Activated CD4-positive, alpha-beta memory T cell treated with anti-CD3 and anti-CD28 coated beads for 36 hours (primary cell): ENCODE results near the gene LIMS2. TPM values are rescaled to one million over a fixed set of nuclear protein-coding genes. Genes with fewer than 3 reads are reported as not detected.

ENCODE experiments used
- CTCF ChIA-PET: fragments of 350-600 bp; sonication (Branson Sonifier 250); formaldehyde crosslinking; loops from one replicate; lab custom pipeline; 2021; ENCODE audit warnings: antibody characterized with exemption, inconsistent platforms; lab: Charles Lee
- POLR2A ChIA-PET: fragments of 350-600 bp; sonication (Branson Sonifier 250); formaldehyde crosslinking; loops from one replicate; lab custom pipeline; 2021; ENCODE audit warnings: antibody characterized with exemption; lab: Charles Lee
- DNase-seq: peaks from one replicate; pipeline ENCODE4 v3.0.0-alpha.2; 2020
- H3K27ac Mint-ChIP-seq: one replicate; pipeline ENCODE4 v1.8.0; 2021; ENCODE audit warnings: mixed read lengths
- H3K27me3 Mint-ChIP-seq: one replicate; pipeline ENCODE4 v1.8.0; 2021; ENCODE audit warnings: mixed read lengths
- H3K36me3 Mint-ChIP-seq: one replicate; pipeline ENCODE4 v1.8.0; 2021; ENCODE audit warnings: mixed read lengths
- H3K4me1 Mint-ChIP-seq: one replicate; pipeline ENCODE4 v1.8.0; 2021; ENCODE audit warnings: low read depth, mixed read lengths
- H3K4me3 Mint-ChIP-seq: one replicate; pipeline ENCODE4 v1.8.0; 2021; ENCODE audit warnings: mild to moderate bottlenecking, mixed read lengths
- H3K9me3 Mint-ChIP-seq: one replicate; pipeline ENCODE4 v1.8.0; 2021; ENCODE audit warnings: mixed read lengths
- intact Hi-C: fragments of 100-400 bp; cut with micrococcal nuclease; formaldehyde crosslinking; loops from one replicate; pipeline ENCODE4 v1.15.1; 2023
- total RNA-seq, 2 experiments: library from RNA; stranded (reverse); gene quantifications; one replicate each; pipeline ENCODE4 v1.2.3, GENCODE V29; 2021

Gene LIMS2
- total RNA-seq, 2 experiments from 2014 or later: 12.3 to 13.1 TPM

- peaks cover 1% of the 10 kb centered on the region for H3K27me3 Mint-ChIP-seq
- no peak overlapping the region for H3K27ac Mint-ChIP-seq
- H3K36me3 Mint-ChIP-seq: no peaks in the 10 kb centered on the region
- ChIA-PET POLR2A (no interaction called here), CTCF (interaction anchor here (2.5 kb wide), 1 partner anchor 15 kb away, joined by 15 read pairs; no protein-coding TSS in a partner anchor)
- DNase-seq: no peak
- no peaks in the 10 kb centered on the region for H3K4me1 Mint-ChIP-seq
- intact Hi-C loops: no loop called here
- peaks cover 2% of the 10 kb centered on the region for H3K9me3 Mint-ChIP-seq
- H3K4me3 Mint-ChIP-seq: no peak overlapping the region
Measured at GRCh38 chr2:127605691-127606263, 69.6 kb downstream of the LIMS2 start.

DNA sequence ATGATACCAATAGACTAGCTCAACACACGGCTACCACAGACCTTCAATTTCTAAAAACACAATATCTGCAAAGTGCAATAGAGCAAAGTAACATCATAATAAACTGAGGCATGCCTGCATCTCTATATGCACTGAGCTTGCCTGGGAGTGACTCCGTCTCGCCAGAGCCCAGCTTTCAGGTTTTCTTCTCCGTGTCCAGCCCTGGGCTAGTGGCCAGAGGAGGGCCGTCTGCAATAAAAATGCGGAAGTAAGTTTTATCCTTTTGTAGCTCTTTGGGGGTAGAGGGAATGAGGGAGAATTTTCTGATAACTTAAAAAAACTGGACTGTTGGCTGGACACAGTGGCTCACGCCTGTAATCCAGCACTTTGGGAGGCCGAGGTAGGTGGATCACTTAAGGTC, 70.3 kb downstream of the LIMS2 start:
- CTCF ChIA-PET: interaction anchor here (1.4 to 2.5 kb wide), 2 partner anchors 14 to 45 kb away, joined by 3 to 15 read pairs; no protein-coding TSS in a partner anchor
- H3K4me1 Mint-ChIP-seq: no peaks in the 10 kb centered on the region
- DNase-seq: no peak
- H3K27me3 Mint-ChIP-seq: peaks cover 1% of the 10 kb centered on the region
- no peaks in the 10 kb centered on the region for H3K36me3 Mint-ChIP-seq
- H3K4me3 Mint-ChIP-seq: no peak overlapping the region
- POLR2A ChIA-PET: no interaction called here
- no peaks in the 10 kb centered on the region for H3K9me3 Mint-ChIP-seq
- H3K27ac Mint-ChIP-seq: no peak overlapping the region
- intact Hi-C loops: no loop called here

- Mint-ChIP-seq H3K9me3 (no peaks in the 10 kb centered on the region), H3K4me3 (no peak overlapping the region), H3K4me1 (peaks cover 4% of the 10 kb centered on the region), H3K36me3 (no peaks in the 10 kb centered on the region), H3K27me3 (peaks cover 2% of the 10 kb centered on the region), H3K27ac (no peak overlapping the region)
- ChIA-PET CTCF (interaction anchor here (0.8 to 1.2 kb wide), 4 partner anchors 8 to 97 kb away, joined by 3 to 6 read pairs (median 4); no protein-coding TSS in a partner anchor), POLR2A (no interaction called here)
- intact Hi-C loops: loop anchor here (10.0 kb wide), 1 partner anchor 216 kb away; the partner anchor contains the start of gene WDR33
- DNase-seq: no peak
Measured at GRCh38 chr2:127599211-127599610, 76.1 kb downstream of the LIMS2 start.

GRCh38 chr2:127598711-127599110, 76.6 kb downstream of the LIMS2 start:
- ChIA-PET POLR2A (no interaction called here), CTCF (interaction anchor here (1.2 kb wide), 2 partner anchors 38 to 51 kb away, joined by 3 to 5 read pairs; no protein-coding TSS in a partner anchor)
- no peak overlapping the region for H3K4me3 Mint-ChIP-seq

DNA sequence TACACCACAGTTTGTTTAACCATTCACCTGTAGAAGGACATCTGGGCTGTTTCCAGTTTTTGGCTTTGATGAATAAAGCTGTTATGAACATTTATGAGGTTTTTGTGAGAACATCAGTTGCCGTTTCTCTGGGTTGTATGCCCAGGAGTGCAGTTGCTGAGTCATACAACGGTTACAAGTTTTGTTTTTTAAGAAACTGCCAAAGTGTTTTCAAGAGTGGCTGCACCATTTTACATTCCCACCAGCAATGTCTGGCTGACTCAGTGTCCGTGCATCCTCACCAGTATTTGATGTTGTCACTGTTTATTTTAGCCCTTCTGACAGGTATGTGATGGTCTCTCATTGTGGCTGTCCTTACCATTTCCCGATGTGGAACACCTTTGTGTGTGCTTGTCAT, 77.3 kb downstream of the LIMS2 start:
- no peak for DNase-seq
- CTCF ChIA-PET: no interaction called here
- H3K36me3 Mint-ChIP-seq: no peaks in the 10 kb centered on the region
- H3K4me1 Mint-ChIP-seq: peaks cover 4% of the 10 kb centered on the region
- H3K27me3 Mint-ChIP-seq: peaks cover 2% of the 10 kb centered on the region
- intact Hi-C loops: loop anchor here (10.0 kb wide), 1 partner anchor 217 kb away; the partner anchor contains the start of gene WDR33
- no peak overlapping the region for H3K27ac Mint-ChIP-seq
- no peaks in the 10 kb centered on the region for H3K9me3 Mint-ChIP-seq
- H3K4me3 Mint-ChIP-seq: no peak overlapping the region
- POLR2A ChIA-PET: no interaction called here

More at GRCh38 chr2:127598711-127599110, 76.6 kb downstream of the LIMS2 start:
- DNase-seq: no peak
- Mint-ChIP-seq H3K27ac (no peak overlapping the region), H3K36me3 (no peaks in the 10 kb centered on the region), H3K27me3 (peaks cover 2% of the 10 kb centered on the region), H3K4me1 (peaks cover 4% of the 10 kb centered on the region), H3K9me3 (no peaks in the 10 kb centered on the region)
- intact Hi-C loops: loop anchor here (10.0 kb wide), 1 partner anchor 216 kb away; the partner anchor contains the start of gene WDR33

GRCh38 chr2:127597046-127597983, 78.0 kb downstream of the LIMS2 start:
- peaks cover 4% of the 10 kb centered on the region for H3K4me1 Mint-ChIP-seq
- peaks cover 2% of the 10 kb centered on the region for H3K27me3 Mint-ChIP-seq
- no peak overlapping the region for H3K27ac Mint-ChIP-seq
- ChIA-PET POLR2A (no interaction called here), CTCF (no interaction called here)
- intact Hi-C loops: loop anchor here (10.0 kb wide), 1 partner anchor 217 kb away; the partner anchor contains the start of gene WDR33
- H3K9me3 Mint-ChIP-seq: no peaks in the 10 kb centered on the region
- no peak overlapping the region for H3K4me3 Mint-ChIP-seq
- no peak for DNase-seq
- no peaks in the 10 kb centered on the region for H3K36me3 Mint-ChIP-seq

DNA sequence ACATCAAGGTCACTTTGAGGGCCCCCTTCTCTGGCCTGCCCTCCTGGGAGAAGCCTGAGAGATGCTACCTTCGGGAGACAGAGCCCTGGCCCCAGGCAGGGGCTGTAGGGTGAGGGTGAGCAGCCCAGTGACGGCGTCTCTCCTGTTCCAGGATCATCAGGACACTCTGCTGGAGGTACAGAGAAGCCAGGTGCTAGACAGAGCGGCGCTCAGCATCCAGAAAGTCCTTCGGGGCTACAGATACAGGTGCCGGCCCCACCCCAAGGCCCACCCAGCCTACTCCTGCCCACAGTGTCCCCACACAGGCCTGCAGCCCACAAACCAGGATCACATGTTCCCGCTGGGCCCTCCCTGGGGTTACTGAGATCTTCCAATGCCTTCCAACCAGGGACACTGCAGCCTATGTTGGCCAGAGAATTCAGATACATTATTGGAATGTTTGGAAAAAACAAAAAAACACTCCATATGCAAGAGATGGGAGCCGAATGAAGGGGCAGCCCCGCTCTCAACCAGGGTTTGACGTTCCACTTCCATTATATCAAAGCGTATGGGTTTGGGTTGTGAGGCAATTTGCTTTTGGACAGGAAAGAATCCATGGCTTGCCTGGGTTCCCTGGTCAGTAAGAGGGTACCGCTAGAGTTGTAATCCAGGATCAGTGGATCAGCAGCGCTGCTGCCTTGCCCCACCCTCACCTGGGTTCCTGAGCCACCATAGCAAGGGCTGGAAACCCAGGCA, 78.9 kb downstream of the LIMS2 start:
- H3K27me3 Mint-ChIP-seq: peaks cover 2% of the 10 kb centered on the region
- intact Hi-C loops: loop anchor here (10.0 kb wide), 1 partner anchor 218 kb away; the partner anchor contains the start of gene WDR33
- H3K4me1 Mint-ChIP-seq: peaks cover 4% of the 10 kb centered on the region
- no peaks in the 10 kb centered on the region for H3K9me3 Mint-ChIP-seq
- POLR2A ChIA-PET: no interaction called here
- H3K4me3 Mint-ChIP-seq: no peak overlapping the region
- CTCF ChIA-PET: no interaction called here
- H3K27ac Mint-ChIP-seq: no peak overlapping the region
- no peak for DNase-seq
- no peaks in the 10 kb centered on the region for H3K36me3 Mint-ChIP-seq

- no peak for DNase-seq
- Mint-ChIP-seq H3K27ac (no peak overlapping the region), H3K9me3 (no peaks in the 10 kb centered on the region), H3K27me3 (no peaks in the 10 kb centered on the region), H3K36me3 (no peaks in the 10 kb centered on the region), H3K4me1 (peaks cover 4% of the 10 kb centered on the region), H3K4me3 (no peak overlapping the region)
- ChIA-PET POLR2A (interaction anchor here (0.6 kb wide), 1 partner anchor 50 kb away, joined by 4 read pairs; no protein-coding TSS in a partner anchor), CTCF (interaction anchor here (1.1 to 5.7 kb wide), 2 partner anchors 8 to 55 kb away, joined by 3 to 99 read pairs; no protein-coding TSS in a partner anchor)
- intact Hi-C loops: loop anchor here (5.0 to 10.0 kb wide), 3 partner anchors 108 to 263 kb away; partner anchors contain the start of genes POLR2D, SFT2D3 and WDR33
Measured at GRCh38 chr2:127594116-127594591, 81.2 kb downstream of the LIMS2 start.

DNA sequence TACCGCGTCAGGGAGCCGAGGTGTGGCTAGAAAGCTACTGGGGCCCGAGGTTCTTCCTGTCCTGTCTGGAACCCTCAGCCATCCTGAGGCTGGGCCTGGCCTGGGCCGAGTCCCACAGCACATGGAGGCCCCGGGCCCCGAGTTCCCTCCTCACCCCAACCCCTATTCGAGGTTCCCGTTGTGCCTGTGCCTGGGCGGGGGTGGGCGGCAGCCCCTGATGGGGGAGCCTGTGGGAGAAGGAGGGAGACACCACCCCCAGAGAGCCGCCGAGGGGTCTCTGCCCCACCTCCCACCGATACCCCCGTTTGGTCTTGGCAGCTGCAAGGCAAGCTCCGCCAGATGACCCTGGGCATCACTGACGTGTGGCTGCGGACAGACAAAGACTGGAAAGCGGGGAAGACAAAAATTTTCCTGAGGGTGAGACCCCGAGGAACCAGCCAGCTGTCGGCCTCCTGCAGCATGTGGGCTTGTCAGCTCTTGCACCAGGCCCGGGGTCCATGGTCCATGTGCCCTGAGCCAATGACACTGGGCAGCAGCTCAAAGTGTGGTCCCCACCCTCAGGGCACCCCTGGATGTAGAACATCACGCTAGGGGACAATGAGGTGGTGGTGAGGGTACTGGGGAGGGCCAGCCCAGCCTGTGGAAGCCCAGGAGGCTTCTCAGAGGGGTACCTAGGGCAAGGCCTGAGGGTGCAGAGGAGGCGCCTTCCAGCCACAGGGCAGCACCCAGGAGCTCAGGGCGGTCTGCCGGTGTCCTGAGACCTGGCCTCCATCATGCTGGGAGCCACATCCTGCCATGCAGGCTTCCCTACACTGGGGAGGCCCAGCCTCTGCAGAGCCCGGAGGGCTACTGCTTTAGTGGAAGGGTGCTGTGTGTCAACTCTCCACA, 81.9 kb downstream of the LIMS2 start:
- Mint-ChIP-seq H3K4me3 (no peak overlapping the region), H3K4me1 (peaks cover 4% of the 10 kb centered on the region), H3K36me3 (no peaks in the 10 kb centered on the region), H3K27me3 (no peaks in the 10 kb centered on the region), H3K27ac (no peak overlapping the region), H3K9me3 (no peaks in the 10 kb centered on the region)
- ChIA-PET POLR2A (interaction anchor here (0.6 kb wide), 1 partner anchor 49 kb away, joined by 4 read pairs; no protein-coding TSS in a partner anchor), CTCF (interaction anchor here (0.8 to 5.7 kb wide), 5 partner anchors 9 to 102 kb away, joined by 3 to 99 read pairs (median 8); no protein-coding TSS in a partner anchor)
- peak; percentile 7 for DNase-seq
- intact Hi-C loops: loop anchor here (5.0 to 10.0 kb wide), 3 partner anchors 109 to 264 kb away; partner anchors contain the start of genes POLR2D, SFT2D3 and WDR33

DNA sequence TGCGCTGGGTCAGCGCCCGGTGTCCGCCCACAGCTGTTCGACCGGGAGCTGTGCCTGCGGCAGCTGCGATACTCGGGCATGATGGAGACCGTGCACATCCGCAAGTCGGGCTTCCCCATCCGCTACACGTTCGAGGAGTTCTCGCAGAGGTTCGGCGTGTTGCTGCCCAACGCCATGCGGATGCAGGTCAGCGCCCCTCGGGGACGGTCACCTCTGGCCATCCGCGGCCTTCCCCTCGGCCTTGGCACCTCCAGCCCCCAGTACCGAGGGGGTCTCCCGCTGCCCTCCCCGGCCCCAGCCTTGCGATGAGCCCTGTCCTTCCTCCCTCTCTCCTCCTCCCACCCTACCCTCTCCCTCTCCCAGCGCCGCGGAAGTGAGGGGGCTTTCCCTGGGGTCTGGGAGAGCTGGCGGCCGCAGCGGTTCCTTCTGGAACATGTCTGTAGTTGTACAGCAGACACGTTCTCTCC, 82.5 kb downstream of the LIMS2 start:
- Mint-ChIP-seq H3K27ac (no peak overlapping the region), H3K4me1 (peaks cover 4% of the 10 kb centered on the region), H3K4me3 (no peak overlapping the region), H3K9me3 (no peaks in the 10 kb centered on the region), H3K27me3 (no peaks in the 10 kb centered on the region), H3K36me3 (no peaks in the 10 kb centered on the region)
- ChIA-PET CTCF (interaction anchor here (1.1 to 5.7 kb wide), 4 partner anchors 9 to 103 kb away, joined by 3 to 99 read pairs (median 20); no protein-coding TSS in a partner anchor), POLR2A (no interaction called here)
- DNase-seq: peak; percentile 7
- intact Hi-C loops: loop anchor here (5.0 to 10.0 kb wide), 3 partner anchors 110 to 265 kb away; partner anchors contain the start of genes POLR2D, SFT2D3 and WDR33
